GM12892 (cell line): ENCODE data around the gene PREP.

Experiments used
- DNase-seq: peaks from one replicate; pipeline ENCODE4 v3.0.0; 2011; ENCODE audit not compliant: insufficient read length
- FAIRE-seq: peaks from 2 replicates; lab custom pipeline; 2011; peaks lifted over from hg19 to GRCh38; lab: Jason Lieb, UNC
- POLR2A ChIP-seq: IDR thresholded peaks from 2 replicates; pipeline ENCODE4 v1.6.1; 2011; ENCODE audit warnings: low read depth, low read length, control low read depth
- POLR2AphosphoS5 ChIP-seq: IDR thresholded peaks from 2 replicates; pipeline ENCODE4 v1.6.1; 2011; ENCODE audit warnings: low read depth, low read length, control low read depth
- TAF1 ChIP-seq: IDR thresholded peaks from 2 replicates; pipeline ENCODE4 v1.6.1; 2011; ENCODE audit warnings: low read depth, mild to moderate bottlenecking, control low read depth, low read length, borderline replicate concordance

PREP gene

DNA sequence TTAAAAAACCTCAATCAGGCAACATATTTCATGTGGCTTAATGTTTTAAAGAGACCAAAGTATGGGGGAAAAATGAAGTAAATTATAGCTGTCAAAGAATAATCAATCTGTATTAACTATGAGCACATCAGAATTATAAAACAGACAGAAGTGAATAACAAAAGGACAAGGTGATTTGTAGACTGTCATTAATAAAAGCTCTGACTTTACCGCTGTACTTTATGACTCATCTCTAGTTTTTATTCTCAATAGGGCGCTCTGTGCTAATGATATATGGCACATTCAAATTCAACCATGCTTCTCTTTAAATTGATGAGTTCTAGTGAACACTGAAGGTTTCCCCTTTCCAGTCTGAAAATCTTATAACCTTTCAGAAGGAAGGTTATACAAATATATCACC lies 72.0 kb downstream of the PREP start:
- TF ChIP-seq TAF1 (no peak), POLR2A (no peak), POLR2AphosphoS5 (no peak)
- DNase-seq = no peak
- no peak for FAIRE-seq

- TF ChIP-seq TAF1 (no peak), POLR2A (no peak), POLR2AphosphoS5 (no peak)
- FAIRE-seq = no peak
- no peak for DNase-seq
Measured at GRCh38 chr6:105330364-105330763, 72.5 kb downstream of the PREP start.

DNA sequence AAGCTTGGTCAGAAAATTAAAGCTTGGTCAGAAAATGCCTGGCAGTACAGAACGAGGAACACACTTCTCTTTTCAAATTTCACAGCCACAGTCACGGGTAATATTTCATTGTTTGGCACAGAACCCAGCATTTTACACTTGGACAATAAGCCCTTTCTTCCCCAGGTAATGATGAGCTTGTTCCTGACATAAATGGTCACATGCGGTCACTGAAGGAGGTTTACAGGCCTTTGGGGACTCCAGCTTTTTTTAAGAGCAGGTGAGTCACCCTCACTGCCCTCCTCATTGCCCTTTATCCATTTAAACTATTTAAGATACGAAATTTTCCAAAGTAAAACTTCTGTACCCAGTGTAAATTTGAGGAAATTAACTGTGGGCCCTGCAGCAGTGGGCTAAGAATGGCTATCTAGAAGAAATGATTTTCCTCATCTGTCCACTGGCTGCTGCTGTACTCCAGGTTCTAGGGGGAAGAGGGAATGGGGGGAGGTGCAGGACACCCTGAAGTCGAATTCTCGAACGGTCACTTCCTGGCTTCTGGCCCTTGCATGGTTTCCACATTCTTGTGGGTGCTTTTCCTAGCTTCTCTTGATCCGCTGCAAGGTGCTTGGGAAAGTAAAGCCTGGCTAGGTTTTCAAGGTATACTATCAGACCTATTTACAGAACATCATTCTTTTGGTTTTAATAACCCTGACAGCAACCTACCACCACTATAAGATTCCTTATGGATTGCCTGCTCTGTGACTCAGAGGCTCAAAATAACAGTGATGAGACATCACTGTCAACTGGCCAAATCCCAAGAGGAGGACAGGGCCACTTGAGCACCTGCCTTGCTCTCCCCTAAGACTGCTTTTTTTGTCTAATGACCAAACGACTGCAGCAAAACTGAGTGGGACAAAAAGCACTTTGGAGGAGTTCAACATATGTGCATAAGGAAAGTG lies 75.8 kb downstream of the PREP start:
- no peak for TF ChIP-seq POLR2AphosphoS5
- no peak for TF ChIP-seq TAF1
- TF ChIP-seq POLR2A = no peak
- DNase-seq (no peak), FAIRE-seq (no peak)

- DNase-seq = no peak
- FAIRE-seq = no peak
- no peak for TF ChIP-seq TAF1
- no peak for TF ChIP-seq POLR2A
- no peak for TF ChIP-seq POLR2AphosphoS5
Measured at GRCh38 chr6:105326216-105326615, 76.7 kb downstream of the PREP start.

DNA sequence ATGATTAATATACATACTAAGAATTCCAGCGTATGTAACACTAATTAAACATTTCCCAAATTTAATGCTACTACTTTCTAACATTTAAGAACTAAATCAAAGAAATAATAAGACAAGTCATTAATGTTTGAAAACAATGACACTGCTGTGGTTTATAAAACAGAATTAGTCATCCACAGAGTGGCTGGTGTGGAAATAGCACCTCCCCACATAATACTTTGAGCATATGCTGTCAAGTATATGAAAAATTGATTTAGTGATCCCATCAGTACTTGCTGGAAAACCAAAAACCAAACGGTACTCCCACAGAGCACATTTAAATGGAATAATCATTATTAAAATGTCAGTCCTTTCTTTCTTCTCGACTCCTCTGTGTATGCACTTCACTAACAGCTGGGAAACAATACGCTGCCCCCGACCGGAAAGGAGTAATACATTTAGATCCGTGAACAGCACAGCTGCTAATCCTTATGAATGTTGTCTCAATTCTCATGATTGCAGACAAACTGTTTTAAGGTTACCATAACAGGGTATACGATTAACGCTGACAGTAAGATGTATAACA lies 78.4 kb downstream of the PREP start:
- no peak for DNase-seq
- FAIRE-seq = no peak
- TF ChIP-seq POLR2AphosphoS5 = no peak
- TF ChIP-seq TAF1 = no peak
- TF ChIP-seq POLR2A = no peak

- DNase-seq = no peak
- no peak for FAIRE-seq
- no peak for TF ChIP-seq TAF1
- no peak for TF ChIP-seq POLR2AphosphoS5
- no peak for TF ChIP-seq POLR2A
Measured at GRCh38 chr6:105322499-105323225, 80.2 kb downstream of the PREP start.

DNA sequence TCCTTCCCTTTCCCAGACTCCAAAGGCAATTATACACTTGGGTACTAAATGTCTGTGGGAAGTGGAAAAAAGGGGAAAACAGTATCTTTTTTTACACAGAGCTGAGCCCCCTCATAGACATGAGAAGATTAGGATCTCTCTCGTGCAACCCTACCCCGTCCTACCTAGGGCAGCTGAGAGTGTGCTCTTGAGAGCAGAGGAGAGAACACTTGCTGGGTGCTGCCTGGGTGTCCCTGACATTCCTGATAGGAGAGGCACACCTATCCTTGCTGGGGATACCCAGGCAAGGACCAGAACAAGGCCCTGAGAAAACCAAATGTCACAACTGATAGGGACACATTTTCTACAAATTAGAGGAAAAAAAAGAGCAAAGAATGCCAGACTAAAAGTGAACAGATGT lies 81.2 kb downstream of the PREP start:
- TF ChIP-seq TAF1 = no peak
- TF ChIP-seq POLR2AphosphoS5 = no peak
- no peak for TF ChIP-seq POLR2A
- FAIRE-seq = no peak
- no peak for DNase-seq

GRCh38 chr6:105321207-105321606 lies 81.7 kb downstream of the PREP start:
- FAIRE-seq (no peak), DNase-seq (no peak)
- TF ChIP-seq POLR2A (no peak), TAF1 (no peak), POLR2AphosphoS5 (no peak)

GRCh38 chr6:105320765-105321164 lies 82.1 kb downstream of the PREP start:
- no peak for TF ChIP-seq POLR2AphosphoS5
- no peak for TF ChIP-seq TAF1
- no peak for TF ChIP-seq POLR2A
- DNase-seq = no peak
- FAIRE-seq = no peak

- no peak for FAIRE-seq
- DNase-seq = no peak
- TF ChIP-seq POLR2A = no peak
Measured at GRCh38 chr6:105320271-105320670, 82.6 kb downstream of the PREP start.

DNA sequence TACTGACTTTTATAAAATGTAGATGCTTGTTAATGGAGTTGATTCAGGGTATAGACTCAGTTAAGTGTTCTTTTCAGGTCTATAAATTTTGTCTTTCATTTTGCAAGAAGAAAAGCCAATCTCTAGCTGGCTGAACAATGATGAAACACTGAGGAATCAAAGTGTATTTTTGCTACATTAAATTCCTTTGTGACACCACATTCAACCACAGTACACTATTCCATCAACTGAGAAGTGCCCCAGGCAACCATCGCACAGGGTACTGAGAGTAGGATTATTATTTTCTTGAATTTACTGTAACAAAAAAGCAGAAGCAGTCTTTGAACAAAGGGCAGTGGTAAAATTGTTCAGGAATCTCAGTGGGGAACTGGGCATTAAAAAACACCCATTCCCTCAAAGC lies 83.6 kb downstream of the PREP start:
- FAIRE-seq = no peak
- no peak for TF ChIP-seq TAF1
- DNase-seq = no peak
